T-helper 17 cell (primary cell): Measurements from ENCODE around the gene ZNF566. TPM values are rescaled to one million over a fixed set of nuclear protein-coding genes. Genes with fewer than 3 reads are reported as not detected.
A peak's percentile ranks its signal among the peaks of the same experiment; 100 is the strongest.
"Not testable (repeated sequence)": the region's sequence is repeated elsewhere in the genome, so short reads cannot be mapped to it uniquely, and the experiment has no call there.

Experiments
- ATAC-seq: fragments of 150-1000 bp; cut with Tn5 transposase; 2 replicates; pipeline ENCODE4 v1.10.0; 2021; ENCODE audit warnings: mild to moderate bottlenecking, moderate library complexity
- DNase-seq, 3 donors: peaks; one replicate each; pipeline versions ENCODE4 v3.0.0 to v3.0.0-alpha.2; 2020 to 2021
- H3K9me3 ChIP-seq: one replicate; pipeline ENCODE4 v1.7.0; 2013; ENCODE audit warnings: low read length, mild to moderate bottlenecking; ENCODE audit not compliant: control insufficient read depth, poor library complexity, severe bottlenecking
- H3K27ac Mint-ChIP-seq: one replicate; pipeline ENCODE4 v1.8.0; 2022; ENCODE audit warnings: mild to moderate bottlenecking, moderate library complexity, mixed read lengths
- H3K27me3 Mint-ChIP-seq: one replicate; pipeline ENCODE4 v1.8.0; 2022; ENCODE audit warnings: mixed read lengths
- H3K36me3 Mint-ChIP-seq: one replicate; pipeline ENCODE4 v1.8.0; 2022; ENCODE audit warnings: low read depth, mixed read lengths
- H3K4me1 Mint-ChIP-seq: one replicate; pipeline ENCODE4 v1.8.0; 2022; ENCODE audit warnings: mild to moderate bottlenecking, mixed read lengths
- H3K4me3 Mint-ChIP-seq: one replicate; pipeline ENCODE4 v1.8.0; 2022; ENCODE audit warnings: mild to moderate bottlenecking, moderate library complexity, mixed read lengths
- total RNA-seq, 4 donors: library from RNA in 2 of 4; stranded (reverse) in 2 of 4; gene quantifications; one replicate each; pipeline ENCODE4 v1.2.3 and lab custom pipeline; 2022 to 2026

ZNF566 gene
- total RNA-seq = 1 to 10 TPM; 7.8 to 8.5 TPM
- total RNA-seq (lab: John Stamatoyannopoulos, UW) = 13.2 to 31.4 reads per million in 2 donors

DNA sequence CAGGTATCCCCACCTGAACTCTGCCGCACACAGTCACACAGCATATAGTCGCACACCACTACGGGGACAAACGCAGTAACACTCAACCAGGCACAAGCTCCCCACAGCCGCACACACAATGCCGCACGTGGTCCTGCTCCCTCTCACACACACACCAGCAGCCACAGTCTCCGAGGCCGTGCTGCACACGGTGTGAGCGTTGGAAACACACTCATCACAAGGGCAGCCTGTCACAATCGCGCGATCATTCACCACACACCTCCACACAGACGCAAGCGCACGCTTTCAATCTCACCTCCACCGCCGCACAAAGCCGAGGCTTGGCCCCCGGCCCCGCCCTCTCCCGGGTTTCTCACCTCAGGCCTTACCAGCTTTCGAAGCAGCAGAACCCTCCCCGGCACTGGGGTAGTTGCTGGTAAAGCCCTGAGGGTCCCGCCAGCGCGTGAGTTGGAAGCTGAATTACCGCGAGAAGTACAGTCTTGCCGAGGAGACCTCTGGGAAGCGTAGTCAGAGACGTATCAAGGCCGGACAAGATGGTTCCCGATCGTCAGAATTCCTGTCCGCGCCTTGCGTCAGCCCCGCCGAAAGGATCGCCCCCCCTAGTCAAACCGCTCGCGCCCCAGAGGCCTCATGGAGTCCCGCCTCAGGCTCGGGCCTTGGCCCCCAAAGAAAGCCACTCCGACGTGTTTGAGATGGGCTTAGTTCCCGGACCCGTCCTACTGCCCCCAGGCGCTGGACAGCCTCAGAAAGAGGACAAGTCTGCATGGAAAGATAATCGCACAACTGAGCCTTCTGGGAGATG, at the start of gene ZNF566:
ZNF566 (minus strand) TSS at position 444 of the 802 bp plus-strand sequence. CDS start 13,004 bp downstream, outside the sequence.
- H3K27me3 Mint-ChIP-seq = no peaks in the 10 kb centered on the region
- DNase-seq (peak; percentile 75 to 87 (median 84)), ATAC-seq (peak; percentile 94)
- H3K4me3 Mint-ChIP-seq = peak within 1 kb of the TSS; percentile 99
- peak within 1 kb of the TSS; percentile 94 for H3K27ac Mint-ChIP-seq
- no peaks in the 10 kb centered on the region for H3K9me3 ChIP-seq
- peaks cover 17% of the 10 kb centered on the region for H3K4me1 Mint-ChIP-seq
- no peaks in the 10 kb centered on the region for H3K36me3 Mint-ChIP-seq

DNA sequence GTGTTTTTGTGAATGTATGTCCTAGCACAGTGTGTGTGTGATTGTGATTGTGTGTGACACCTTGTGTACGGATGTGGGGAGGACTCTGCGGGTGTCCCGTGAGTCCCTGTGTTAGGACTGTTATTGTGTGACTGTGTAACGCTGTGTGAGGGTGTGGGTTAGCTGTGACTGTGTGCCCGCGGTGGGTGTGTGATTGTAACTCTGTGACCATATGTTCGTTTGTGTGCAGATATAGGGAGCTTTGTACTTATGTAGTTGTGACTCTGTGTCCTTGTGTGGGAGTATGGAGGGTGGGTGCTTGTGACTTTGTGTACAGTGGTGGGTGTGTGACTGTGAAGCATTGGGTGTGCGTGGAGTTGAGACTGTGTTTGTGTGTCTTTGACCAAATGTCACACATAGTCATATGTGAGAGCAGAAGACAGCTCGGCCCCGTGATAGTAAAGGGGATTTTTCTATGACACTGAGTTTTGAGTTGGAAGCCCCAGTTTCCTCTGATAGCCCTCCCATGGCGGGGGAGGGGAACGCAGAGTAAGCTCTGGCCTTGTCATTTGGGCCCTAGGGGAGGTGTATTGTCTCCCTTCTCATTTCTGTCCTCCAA, 39.7 kb upstream of the ZNF566 start:
- H3K4me1 Mint-ChIP-seq = peaks cover 10% of the 10 kb centered on the region
- H3K9me3 ChIP-seq = peaks cover 5% of the 10 kb centered on the region
- H3K36me3 Mint-ChIP-seq = peaks cover 6% of the 10 kb centered on the region
- DNase-seq (no peak), ATAC-seq (no peak)
- no peaks in the 10 kb centered on the region for H3K27me3 Mint-ChIP-seq
- H3K4me3 Mint-ChIP-seq = peak overlapping the region; percentile 96
- peak overlapping the region; percentile 92 for H3K27ac Mint-ChIP-seq

GRCh38 chr19:36528194-36528920, 39.0 kb upstream of the ZNF566 start, which contains the start of gene ZNF260:
ZNF260 (minus strand) TSS chr19:36528271; CDS start chr19:36515238, 13,033 bp downstream.
- peak; percentile 83 to 84 (median 83) for DNase-seq
- H3K4me1 Mint-ChIP-seq = peaks cover 10% of the 10 kb centered on the region
- peak within 1 kb of the TSS; percentile 96 for H3K4me3 Mint-ChIP-seq
- ATAC-seq = peak; percentile 91
- peaks cover 5% of the 10 kb centered on the region for H3K9me3 ChIP-seq
- H3K36me3 Mint-ChIP-seq = peaks cover 6% of the 10 kb centered on the region
- H3K27me3 Mint-ChIP-seq = no peaks in the 10 kb centered on the region
- peak within 1 kb of the TSS; percentile 92 for H3K27ac Mint-ChIP-seq

DNA sequence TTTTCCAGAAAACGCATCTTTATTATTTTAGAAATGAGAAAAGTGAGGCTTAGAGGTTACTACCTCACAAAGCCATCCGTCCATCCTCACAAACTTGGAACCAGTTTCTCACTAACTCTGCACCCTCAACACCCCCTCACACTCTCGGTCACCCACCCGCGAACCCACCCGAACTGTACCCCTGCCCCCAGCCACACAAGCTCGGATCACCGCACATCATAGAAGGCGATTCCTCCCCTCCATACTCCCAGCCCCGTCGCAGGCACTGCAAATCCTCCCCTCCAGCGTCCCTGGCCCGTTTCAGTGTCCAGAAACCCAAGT, 38.5 kb upstream of the ZNF566 start:
- Mint-ChIP-seq H3K4me3 (peak overlapping the region; percentile 96), H3K27me3 (no peaks in the 10 kb centered on the region), H3K4me1 (peaks cover 10% of the 10 kb centered on the region), H3K27ac (peak overlapping the region; percentile 92), H3K36me3 (peaks cover 9% of the 10 kb centered on the region)
- H3K9me3 ChIP-seq = peaks cover 8% of the 10 kb centered on the region
- no peak for DNase-seq
- no peak for ATAC-seq

DNA sequence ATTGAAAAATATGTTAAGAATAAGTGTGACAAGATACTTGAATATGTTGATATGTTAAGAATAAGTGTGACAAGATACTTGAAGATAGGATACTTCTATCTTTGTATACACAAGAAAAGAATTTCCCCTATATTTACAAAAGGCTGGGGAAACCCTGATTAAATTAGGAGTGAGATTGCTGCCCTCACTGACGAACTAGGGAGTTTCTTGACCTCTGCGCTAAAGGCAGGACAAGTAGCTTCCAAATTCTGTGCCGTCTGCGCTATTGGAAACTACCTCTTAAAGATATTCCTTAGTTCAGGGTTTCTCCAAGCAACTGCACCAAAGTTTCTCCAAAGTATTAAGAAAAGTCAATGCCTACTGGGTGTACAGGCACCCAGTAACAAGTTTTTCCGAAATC, 38.0 kb upstream of the ZNF566 start:
- DNase-seq (no peak), ATAC-seq (no peak)
- peaks cover 8% of the 10 kb centered on the region for H3K9me3 ChIP-seq
- Mint-ChIP-seq H3K27ac (peak overlapping the region; percentile 92), H3K36me3 (peaks cover 9% of the 10 kb centered on the region), H3K4me1 (peaks cover 10% of the 10 kb centered on the region), H3K4me3 (no peak overlapping the region), H3K27me3 (no peaks in the 10 kb centered on the region)

GRCh38 chr19:36526581-36526980, 37.2 kb upstream of the ZNF566 start:
- ATAC-seq (no peak), DNase-seq (no peak)
- H3K4me3 Mint-ChIP-seq = peak overlapping the region; percentile 43
- peaks cover 9% of the 10 kb centered on the region for H3K36me3 Mint-ChIP-seq
- no peaks in the 10 kb centered on the region for H3K27me3 Mint-ChIP-seq
- no peak overlapping the region for H3K27ac Mint-ChIP-seq
- peaks cover 10% of the 10 kb centered on the region for H3K4me1 Mint-ChIP-seq
- peaks cover 8% of the 10 kb centered on the region for H3K9me3 ChIP-seq

- DNase-seq = no peak
- no peaks in the 10 kb centered on the region for H3K27me3 Mint-ChIP-seq
- ATAC-seq = no peak
- peaks cover 8% of the 10 kb centered on the region for H3K9me3 ChIP-seq
- peaks cover 12% of the 10 kb centered on the region for H3K36me3 Mint-ChIP-seq
- no peak overlapping the region for H3K27ac Mint-ChIP-seq
- H3K4me1 Mint-ChIP-seq = peaks cover 10% of the 10 kb centered on the region
- H3K4me3 Mint-ChIP-seq = no peak overlapping the region
Observed at GRCh38 chr19:36524617-36525016, 35.3 kb upstream of the ZNF566 start.

DNA sequence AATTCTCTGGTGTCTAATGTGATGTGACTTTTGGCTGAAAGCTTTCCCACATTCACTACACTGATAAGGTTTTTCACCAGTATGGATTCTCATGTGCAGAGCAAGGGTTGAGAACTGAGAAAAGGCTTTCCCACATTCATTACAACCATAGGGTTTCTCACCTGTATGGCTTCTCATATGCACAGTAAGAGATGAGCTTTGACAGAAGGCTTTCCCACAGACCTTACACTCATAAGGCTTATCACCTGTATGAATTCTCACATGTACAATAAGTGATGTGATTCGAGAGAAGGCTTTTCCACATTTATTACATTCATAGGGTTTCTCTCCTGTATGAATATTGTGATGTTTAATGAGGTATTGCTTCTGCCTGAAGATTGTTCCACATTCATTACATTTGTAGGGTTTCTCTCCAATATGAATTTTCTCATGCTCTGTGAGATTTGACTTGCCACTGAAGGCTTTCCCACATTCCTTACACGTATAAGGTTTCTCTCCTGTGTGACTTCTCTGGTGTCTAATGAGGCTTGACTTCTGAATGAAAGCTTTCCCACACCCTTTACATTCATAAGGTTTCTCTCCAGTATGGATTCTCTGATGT, 24.8 kb upstream of the ZNF566 start:
- peaks cover 48% of the 10 kb centered on the region for H3K9me3 ChIP-seq
- ATAC-seq (no peak), DNase-seq (no peak)
- Mint-ChIP-seq H3K4me3 (no peak overlapping the region), H3K27me3 (no peaks in the 10 kb centered on the region), H3K4me1 (no peaks in the 10 kb centered on the region), H3K27ac (no peak overlapping the region), H3K36me3 (peaks cover 9% of the 10 kb centered on the region)

- Mint-ChIP-seq H3K27ac (no peak overlapping the region), H3K36me3 (no peaks in the 10 kb centered on the region), H3K4me1 (no peaks in the 10 kb centered on the region), H3K27me3 (no peaks in the 10 kb centered on the region), H3K4me3 (no peak overlapping the region)
- no peak for ATAC-seq
- DNase-seq = no peak
- peaks cover 18% of the 10 kb centered on the region for H3K9me3 ChIP-seq
Observed at GRCh38 chr19:36508325-36508724, 19.0 kb upstream of the ZNF566 start.

DNA sequence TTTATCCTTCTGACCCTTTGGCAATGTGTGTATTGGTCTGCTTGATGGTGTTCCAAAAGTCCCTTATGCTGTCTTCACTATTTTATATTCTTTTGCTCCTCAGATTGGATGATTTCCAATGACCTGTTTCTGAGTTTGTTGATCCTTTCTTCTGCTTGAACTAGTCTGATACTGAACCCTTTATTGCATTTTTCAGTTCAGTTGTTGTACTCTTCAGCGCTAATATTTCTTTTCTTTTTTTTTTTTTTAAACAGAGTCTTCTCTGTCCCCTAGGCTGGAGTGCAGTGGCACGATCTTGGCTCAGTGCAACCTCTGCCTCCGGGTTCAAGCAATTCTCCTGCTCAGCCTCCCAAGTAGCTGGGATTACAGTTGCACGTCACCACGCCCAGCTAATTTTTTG, 12.6 kb upstream of the ZNF566 start:
- ATAC-seq (no peak), DNase-seq (no peak)
- Mint-ChIP-seq H3K4me3 (no peak overlapping the region), H3K27me3 (no peaks in the 10 kb centered on the region), H3K27ac (no peak overlapping the region), H3K36me3 (peaks cover 3% of the 10 kb centered on the region), H3K4me1 (no peaks in the 10 kb centered on the region)
- peaks cover 4% of the 10 kb centered on the region for H3K9me3 ChIP-seq

DNA sequence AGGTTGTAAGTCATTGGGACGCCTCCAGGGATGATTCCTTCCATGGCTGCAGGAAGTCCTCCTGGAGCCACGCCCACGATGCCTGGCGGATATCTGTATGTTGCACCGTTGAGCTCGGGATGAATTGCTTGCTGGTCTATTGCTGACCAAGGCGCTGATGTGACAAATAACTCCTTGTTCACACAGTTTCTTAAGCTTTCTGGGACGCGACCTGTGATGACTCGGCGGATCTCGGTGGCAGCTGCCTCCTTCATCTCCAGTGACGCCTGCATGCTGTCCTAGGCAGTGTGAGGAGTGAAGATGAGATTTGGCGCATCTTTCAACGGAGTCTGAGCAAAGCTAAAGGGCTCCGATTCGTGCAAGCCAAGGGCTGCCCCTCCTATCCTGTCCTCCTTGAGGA, 7.6 kb upstream of the ZNF566 start:
- H3K27me3 Mint-ChIP-seq = no peaks in the 10 kb centered on the region
- peaks cover 3% of the 10 kb centered on the region for H3K36me3 Mint-ChIP-seq
- H3K4me3 Mint-ChIP-seq = no peak overlapping the region
- H3K9me3 ChIP-seq = no peaks in the 10 kb centered on the region
- ATAC-seq (no peak), DNase-seq (no peak)
- H3K27ac Mint-ChIP-seq = no peak overlapping the region
- no peaks in the 10 kb centered on the region for H3K4me1 Mint-ChIP-seq

DNA sequence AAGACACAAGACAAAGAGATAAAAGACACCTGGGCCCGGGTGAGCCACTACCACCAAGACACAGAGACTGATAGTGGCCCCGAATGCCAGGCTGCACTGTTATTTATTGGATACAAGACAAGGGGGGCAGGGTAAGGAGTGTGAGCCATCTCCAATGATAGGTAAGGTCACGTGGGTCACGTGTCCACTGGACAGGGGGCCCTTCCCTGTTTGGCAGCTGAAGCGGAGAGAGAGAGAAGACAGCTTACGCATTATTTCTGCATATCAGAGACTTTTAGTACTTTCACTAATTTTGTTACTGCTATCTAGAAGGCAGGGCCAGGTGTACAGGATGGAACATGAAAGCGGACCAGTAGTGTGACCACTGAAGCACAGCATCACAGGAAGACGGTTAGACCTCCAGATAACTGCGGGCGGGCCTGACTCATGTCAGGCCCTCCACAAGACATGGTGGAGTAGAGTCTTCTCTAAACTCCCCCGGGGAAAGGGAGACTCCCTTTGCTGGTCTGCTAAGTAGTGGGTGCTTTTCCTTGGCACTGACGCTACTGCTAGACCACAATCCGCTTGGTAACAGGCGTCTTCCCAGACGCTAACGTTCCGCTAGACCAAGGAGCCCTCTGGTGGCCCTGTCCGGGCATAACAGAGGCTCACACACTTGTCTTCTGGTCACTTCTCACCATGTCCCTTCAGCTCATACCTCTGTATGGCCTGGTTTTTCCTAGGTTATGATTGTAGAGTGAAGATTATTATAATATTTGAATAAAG, 3.5 kb upstream of the ZNF566 start:
- H3K9me3 ChIP-seq, H3K4me3 Mint-ChIP-seq, ATAC-seq: not testable (repeated sequence)

More for the DNA sequence above, 3.5 kb upstream of the ZNF566 start:
- peaks cover 16% of the 10 kb centered on the region for H3K4me1 Mint-ChIP-seq
- H3K27me3 Mint-ChIP-seq, H3K36me3 Mint-ChIP-seq, H3K27ac Mint-ChIP-seq: not testable (repeated sequence)
- DNase-seq = peak in 1 of 3 donors; percentile 8
